HG03571 (cell line): ENCODE results near the gene PWWP2A.

ENCODE experiments used
- ATAC-seq: cut with Tn5 transposase; IDR thresholded peaks from one replicate; pipeline ENCODE4 v1.9.1; 2021; ENCODE audit not compliant: unreplicated experiment

The PWWP2A gene

DNA sequence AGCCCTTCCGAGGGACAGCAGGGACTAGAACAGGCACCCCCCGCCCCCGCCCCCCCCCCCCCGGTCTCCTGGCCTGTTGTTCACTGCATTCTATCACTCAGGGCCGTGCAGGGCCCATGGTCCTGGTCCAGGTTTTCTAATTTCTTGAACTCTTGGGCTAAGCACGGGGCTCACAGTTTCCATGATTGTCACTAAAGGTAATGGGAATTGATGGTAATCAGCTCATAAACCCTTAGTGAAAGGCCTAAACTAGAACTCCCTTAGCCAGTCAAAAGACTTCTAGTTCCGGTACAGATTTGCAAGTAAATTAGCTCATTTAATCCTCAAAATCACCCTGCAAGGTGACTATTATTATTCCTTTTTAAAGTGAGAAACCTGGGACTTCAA, 14.7 kb upstream of the PWWP2A start:
- ATAC-seq, result no peak

DNA sequence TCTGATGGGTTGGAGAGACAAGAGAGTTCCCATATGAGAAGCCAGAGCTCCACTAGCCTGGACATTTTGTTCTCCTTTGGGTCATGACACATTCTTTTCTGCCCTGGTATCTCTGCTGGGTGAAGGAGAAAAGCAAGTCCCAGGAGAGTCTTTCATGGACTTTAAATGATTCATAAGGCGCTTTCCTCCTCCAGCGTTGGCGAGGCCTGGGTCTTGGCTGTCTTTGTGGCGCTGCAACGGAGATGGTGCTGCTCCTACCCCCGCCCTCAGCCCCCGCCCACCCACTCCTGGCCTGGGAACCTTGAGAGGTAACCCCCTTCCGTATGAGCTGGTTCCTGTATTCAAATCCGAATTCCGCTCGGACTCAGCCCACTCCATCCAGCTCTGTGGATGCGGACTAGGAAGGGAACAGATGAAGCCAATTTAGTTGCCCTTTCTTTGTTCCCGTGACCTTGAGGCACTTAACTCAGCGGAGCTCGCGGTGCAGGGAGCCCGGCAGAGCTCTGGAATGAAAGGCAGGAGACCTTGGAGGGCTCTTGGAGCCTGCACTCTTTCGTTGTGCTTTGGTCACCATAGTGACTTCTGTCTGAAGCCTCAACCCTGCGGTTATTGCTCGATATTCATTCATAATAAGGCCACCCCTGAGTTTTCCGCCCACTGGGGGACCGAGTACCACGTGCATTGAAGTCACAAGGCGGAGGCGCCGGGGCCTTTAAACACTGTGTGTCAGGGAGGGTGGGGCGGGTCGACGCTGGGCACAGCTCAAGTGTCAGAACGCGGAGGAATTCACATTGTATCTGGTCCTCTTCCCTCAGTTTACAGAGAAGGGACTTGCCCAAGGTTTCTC, 14.0 kb upstream of the PWWP2A start:
- ATAC-seq, result no peak

DNA sequence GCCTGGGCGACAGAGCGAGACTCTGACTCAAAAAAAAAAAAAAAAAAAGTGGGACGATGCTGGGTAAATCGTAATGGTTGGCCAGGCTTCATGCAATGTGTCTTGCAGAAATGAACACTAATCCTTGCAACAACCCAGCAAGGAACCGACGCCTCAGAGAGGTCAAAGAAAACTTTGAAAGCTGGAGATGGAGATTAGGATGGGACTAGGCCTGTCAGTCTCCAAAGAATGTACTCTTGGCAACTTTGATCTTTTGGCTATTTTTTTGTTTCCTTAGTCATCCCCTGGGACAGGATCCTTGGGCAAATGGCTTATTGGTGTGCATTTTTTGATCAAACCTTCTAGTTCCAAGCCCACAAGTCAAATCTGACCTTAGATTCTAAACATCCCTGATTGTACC, 10.6 kb upstream of the PWWP2A start:
- ATAC-seq, result no peak

DNA sequence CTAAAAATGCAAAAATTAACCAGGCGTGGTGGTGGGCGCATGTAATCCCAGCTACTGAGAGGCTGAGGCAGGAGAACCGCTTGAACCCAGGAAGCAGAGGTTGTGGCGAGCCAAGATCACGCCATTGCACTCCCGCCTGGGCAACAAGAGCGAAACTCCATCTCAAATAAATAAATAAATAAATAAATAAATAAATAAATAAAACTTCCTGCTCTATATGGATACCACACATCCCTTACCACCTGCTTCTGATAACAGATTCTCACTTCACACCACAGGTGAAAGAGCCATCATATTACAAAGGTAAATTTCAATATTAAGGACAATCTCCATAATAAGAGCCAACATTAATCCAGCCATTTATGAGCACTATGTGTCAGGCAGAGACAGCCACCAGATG, 9.4 kb upstream of the PWWP2A start:
- ATAC-seq, result no peak

DNA sequence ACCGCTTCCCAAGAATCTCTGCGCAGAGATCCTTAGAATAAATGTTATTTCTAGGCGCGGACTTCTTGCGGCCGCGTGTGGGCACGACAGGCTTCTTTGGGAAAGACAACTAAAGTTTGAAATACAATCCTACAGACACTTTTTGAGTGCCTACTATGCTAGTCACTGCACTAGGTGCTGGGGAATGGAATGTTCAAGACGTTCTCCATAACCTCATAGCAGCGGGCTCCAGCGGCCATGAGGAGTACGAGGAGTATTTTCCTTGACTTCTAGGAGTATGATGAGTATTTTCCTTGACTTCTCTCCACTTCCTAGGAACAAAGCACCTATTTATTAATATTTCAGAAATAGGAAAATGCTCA, 636 bp upstream of the PWWP2A start:
- peak; percentile 3 for ATAC-seq

DNA sequence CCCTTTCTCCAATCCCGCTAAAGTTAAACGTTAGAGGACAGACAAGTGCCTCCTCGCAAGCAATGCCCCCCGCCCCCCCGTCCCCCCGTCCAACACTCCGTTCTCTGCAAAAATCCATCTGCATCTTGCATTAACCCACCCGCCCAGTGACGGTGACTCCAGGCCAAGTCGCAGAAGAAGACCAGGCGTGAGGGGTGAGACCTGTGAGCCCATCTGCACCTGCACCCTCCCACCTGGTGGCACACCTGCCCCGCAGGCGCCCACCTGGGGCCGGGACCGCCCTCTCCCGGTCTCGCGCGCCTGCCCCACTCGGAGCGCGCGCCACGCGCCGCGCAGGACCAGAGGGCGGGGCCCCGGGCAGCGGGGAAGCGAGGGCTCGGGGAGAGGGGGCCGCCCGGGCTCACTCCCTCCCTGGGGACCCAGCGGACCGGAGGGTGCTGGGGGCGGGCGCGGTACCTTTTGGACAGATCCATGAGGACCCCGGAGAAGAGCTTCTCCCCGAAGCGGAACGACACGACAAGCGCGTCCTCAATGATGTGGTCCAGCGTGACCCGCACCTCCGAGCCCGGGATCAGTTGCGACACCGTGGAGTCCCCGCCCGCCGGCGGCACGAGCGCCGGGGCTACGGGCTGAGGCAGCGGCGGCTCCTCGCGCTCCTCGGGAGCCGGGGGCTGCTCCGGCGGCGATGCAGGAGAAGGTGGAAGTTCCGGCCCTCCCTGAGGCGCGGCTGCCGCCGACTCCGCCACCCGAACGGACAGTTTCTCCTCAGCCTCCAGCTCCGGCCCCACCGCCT, 705 bp downstream of the PWWP2A start:
- ATAC-seq, result peak; percentile 23

DNA sequence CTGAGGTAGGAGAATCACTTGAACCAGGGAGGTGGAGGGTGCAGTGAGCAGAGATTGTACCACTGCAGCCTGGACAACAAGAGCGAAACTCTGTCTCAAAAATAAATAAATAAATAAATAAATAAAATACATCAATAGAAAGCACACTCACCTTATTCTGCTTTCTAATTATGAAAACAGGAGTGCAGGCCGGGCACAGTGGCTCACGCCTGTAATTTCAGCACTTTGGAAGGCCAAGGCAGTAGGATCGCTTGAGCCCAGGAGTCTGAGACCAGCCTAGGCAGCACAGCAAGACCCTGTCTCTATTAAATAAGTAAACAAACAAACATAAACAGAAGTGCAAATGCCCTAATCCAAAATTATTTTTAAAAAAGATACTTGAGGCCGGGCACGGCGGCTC, 2.3 kb downstream of the PWWP2A start:
- ATAC-seq, result no peak

DNA sequence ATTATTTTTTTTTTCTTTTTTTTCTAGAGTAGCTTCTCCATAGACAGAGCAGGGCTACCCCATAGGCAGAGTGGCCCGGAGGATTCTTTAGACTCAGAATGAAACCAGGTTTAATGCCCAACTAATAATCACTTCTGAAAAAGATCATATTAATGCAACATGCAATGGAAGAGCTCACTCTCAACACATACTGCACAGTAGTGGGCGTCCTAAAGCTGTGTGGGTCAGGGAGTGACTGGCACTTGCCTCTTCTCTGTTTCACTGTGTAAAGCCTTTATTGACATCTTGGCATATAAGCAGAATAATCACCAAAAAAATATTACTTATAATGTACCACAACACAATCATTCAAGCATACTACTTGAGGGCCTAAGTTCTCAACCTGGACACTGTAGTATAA, 11.1 kb downstream of the PWWP2A start:
- ATAC-seq, result no peak

DNA sequence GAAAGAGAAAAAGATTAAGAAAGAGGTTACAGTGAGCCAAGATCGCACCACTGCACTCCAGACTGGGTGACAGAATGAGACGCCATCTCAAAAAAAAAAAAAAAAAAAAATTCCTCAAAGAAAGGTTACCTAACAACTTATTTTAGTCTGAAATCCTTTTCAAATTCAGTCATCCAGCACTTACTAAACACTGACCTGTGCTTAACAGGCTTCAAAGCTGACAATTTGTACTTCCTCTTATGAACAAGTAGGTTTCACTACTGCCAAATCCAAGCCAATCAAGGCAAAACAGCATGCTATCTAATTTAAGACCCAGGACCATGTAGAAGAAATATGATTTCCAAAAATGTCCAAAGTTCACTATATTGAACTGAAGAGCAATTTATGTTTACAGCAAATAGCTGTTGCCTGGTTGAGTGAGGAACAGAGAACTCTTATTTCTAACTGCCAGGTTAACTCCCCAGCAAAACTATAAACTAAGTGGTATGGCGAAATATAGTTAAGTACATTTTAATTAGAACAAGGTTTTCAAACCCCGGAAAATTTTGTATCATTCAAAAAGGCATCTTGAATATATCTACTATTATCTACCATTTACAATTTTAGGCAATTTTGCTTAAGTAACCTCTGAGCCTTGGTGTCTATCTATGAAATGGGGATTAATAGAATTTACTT, 13.4 kb downstream of the PWWP2A start:
- peak; percentile 86 for ATAC-seq

DNA sequence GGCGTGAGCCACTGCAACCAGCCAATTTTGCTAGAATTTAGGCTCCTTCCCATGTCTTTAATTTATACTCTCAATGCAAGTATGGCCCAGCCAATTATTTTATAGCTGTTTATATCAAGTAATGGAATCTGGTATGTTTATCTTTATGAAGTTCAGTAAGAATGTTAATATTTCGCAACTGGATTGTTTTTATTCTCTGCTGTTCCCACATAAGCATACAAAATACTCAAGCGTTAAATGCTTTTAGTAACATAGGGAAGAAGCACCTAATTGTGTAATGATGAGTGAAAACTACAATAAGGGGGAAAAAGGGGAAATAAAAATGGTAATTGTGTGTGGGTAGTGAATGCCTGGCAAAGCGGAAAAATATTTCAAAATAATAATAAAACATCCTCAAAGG, 21.3 kb downstream of the PWWP2A start:
- ATAC-seq, result no peak

DNA sequence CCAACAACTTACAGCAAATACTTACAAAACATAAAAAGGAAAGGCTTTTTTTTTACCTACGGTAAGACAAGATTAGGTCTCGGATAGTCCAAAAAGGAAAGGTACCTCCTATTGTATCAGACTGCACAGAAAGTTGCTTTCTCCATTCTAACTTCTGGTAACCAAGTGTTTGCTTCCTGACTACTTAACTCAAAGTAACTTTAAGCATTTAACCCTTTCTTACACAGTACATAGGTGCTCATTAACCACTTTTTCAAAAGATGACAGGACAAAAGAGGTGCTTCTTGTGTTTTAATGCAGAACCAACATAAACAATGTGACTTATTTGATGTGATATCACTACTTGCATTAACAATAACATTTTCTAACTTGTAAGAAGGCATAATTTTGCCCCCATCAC, 23.1 kb downstream of the PWWP2A start:
- no peak for ATAC-seq

DNA sequence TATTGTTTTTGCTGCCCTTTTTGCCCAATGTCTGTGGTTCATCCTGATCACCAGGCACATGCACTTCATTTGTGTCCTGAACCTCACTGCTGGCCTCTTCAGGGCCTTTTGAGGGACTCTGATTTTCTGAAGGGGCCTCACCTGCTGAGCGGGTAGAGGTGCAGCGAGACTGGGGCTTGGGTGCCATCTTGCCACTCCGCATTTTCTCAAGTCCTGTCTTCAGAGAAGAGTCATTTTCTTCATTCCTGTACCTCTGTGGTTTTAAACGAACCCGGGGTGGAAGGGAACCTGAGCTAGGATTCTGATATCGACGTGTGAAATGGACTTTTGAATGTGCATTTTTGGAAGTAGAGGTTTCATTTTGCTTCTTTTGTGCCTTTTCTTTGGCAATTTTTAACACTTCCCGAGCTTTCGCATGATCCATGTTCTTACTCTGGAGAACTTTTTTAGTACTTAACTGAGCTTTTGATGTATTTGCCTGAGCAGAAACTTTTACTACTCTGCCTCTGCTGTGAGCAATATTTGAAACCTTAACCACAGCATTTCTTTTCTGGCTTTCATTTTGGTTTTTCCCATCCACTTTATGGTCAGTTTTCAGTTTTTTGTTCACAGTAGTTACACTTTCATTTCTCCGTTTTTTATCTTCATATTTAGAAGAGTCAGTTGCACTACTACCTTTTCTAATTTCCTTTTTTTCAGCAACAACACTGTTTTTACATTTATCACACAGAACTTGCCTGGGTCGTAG, 26.1 kb downstream of the PWWP2A start:
- ATAC-seq, result no peak

DNA sequence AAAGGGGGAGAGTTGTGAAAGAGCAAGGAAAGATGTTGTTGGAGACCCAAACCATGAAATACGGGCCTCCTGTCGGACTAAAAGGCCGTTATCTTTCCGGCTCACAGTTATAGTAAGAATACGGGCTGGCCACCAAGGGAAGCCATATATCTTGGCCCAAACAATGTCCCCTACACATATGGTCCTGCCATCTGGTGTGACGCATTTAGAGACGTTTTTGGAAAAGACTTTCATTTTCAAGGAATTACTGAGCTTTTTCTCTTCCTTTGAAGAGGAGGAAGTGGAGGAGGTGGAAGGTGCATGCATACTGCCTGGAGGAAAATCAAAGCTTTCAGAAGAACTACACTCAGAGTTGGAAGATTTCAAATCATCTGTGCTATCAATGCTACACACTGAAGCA, 26.7 kb downstream of the PWWP2A start:
- ATAC-seq, result no peak

DNA sequence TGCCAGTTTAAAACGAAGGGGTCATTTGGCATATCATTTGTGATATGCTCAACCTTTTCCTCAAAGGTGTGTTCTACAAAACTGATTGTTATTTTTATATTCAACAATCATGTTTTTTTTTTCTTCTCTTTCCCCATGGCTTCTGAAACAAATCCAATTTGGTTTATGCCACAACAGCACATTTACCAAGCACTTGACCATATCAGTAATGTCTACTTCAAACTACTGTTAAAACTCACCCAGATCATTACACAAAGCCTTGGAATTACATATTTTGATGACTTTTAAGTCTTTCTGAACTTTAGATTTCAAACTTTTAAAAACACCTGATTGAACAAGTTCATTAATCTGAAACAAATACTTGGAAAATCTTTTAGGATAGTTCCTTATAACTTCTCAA, 29.2 kb downstream of the PWWP2A start:
- ATAC-seq, result no peak

DNA sequence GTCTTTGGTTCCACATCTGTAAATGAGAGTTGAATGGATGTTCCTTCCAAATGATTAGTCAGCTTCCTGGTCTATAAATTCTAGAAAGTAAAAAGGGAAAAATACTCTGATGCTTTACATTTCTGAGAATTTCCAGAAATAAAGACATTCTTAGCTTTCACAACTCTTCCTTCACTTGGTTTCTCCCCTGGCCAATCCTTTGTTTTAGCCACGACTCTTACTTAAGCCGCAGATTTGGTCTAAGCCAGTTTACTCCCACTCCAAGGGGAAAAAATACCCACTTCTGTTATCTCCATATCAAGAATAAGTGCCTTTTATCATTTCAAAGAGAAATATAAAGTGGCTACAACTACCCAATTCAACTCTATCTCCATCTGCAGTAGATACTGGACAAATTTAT, 29.7 kb downstream of the PWWP2A start:
- ATAC-seq, result no peak

DNA sequence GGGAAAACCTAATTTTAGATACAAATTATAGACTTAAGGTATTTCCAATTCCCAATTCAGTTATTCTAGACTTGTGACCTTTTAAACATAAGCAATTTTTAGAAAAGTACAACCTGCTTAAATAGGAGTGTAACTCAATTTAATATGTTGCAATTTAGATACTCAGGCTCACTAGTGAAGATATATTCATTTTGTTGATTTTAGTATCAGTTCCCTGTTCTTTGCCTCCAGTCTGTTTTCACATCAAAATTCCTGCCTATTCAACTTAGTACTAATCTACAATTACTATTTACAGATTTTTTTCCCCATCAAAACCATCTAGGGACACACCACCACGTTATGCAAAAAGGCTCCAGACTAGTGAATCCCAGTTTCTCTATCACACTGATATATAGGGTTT, 30.4 kb downstream of the PWWP2A start:
- ATAC-seq, result no peak

DNA sequence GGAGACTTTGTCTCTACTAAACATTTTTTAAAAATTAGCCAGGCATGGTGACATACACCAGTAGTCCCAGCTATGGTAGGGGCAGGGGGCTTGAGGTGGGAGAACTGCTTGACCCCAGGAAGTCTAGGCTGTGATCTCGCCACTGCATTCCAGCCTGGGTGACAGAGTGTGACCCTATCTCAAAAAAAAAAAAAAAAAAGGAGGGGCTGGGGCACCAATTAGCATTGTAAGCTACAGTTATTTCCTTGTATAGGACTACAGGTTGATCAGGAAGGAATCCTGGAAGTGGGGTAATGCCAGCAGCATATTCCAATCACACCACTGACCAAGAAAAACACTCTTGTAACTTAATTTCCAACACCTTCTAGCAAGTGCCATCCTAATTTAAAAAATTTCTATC, 32.1 kb downstream of the PWWP2A start:
- no peak for ATAC-seq

DNA sequence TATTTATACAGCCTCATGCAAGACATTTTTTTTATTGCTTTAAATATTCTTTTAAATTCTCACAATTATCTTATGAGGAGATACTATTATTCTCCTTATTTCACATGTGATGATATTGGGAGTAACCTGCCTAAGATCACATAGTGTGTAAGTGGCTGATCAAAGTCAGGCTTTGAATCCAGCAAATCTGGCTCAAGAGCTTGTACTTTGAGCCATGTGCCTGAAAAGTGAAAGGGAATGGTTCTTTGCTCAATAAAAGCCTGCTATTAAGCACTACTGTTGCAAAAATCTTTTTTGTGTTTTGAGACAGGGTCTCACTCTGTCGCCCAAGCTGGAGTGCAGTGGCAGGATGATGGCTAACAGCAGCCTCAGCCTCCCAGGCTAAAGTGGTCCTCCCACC, 35.1 kb downstream of the PWWP2A start:
- no peak for ATAC-seq

DNA sequence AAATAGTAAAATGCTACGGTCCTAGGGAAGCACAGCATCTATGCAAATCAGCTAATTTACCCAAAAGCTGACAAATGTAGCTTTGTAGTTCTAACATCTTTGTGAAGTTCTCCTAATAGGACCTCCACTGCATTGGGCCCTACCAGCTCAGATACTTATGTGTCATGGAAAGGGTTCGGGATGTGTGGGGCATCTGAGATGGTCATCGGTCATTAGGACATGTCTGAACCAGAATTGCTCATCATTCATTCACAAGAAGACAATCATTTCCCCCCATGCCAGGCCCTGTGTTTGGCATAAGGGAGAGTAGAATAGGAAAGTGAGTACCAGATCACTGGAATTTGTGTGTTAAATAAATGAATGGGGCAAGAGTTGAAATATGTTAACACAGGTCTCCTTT, 35.7 kb downstream of the PWWP2A start:
- ATAC-seq, result no peak

DNA sequence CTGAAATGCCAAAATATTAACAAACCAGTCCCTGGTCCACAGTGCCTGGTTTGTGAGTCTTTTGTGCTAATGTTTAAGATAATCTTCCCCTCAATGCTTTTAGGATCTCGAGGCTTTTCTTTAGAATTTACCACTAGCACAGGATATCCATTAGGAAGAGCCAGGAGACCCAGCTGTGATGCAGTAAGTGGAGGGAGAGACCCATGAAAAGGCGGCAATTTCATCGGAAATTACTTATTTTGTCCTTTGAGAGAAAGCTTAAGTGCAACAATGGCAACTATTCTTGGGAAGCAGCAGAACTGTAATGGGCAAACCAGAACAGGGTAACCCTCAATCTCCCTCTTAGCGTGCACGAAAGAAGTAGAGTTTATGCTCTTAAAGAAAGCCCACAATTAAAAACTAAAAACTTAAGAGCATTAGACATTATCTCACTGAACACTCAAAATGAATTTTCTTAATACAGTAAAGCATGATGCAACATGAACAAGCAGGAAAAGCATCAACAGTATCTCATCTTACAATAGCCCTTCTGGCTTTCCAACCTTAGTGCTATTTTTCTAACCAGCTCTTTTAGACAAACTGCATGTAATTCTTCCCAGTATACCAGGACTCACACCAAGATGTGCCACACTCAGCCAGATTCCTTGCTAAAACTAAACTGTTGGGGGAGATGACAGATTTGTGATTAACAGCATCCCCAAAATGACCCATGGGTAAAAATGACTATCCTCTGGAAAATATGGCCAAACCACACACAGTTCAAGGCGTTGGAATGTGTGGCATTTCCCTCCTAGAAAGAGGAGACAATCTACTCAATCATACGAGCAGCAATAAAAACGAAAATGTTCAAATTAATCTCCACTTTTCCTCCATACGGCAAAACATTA, 36.4 kb downstream of the PWWP2A start:
- no peak for ATAC-seq
